PC-9 (cell line): Measurements from ENCODE around the gene KCNH2.

Experiments
- CTCF ChIP-seq: fragments of 200-600 bp; sonication (generic); conservative IDR thresholded peaks from 2 replicates; pipeline ENCODE4 v1.6.1; 2017; ENCODE audit warnings: mixed run types, antibody characterized with exemption, mild to moderate bottlenecking, moderate library complexity
- EZH2 ChIP-seq: fragments of 200-600 bp; sonication (generic); IDR thresholded peaks from 2 replicates; pipeline ENCODE4 v1.8.0; 2017; ENCODE audit warnings: antibody characterized with exemption, low read depth

GRCh38 chr7:150958597-150958996, 19.5 kb downstream of the KCNH2 start:
- TF ChIP-seq CTCF (no peak), EZH2 (no peak)
